GM20000 (cell line): ENCODE results near the gene MED13.

Experiments
- DNase-seq: peaks from one replicate; pipeline ENCODE4 v3.0.0; 2012; ENCODE audit warnings: low spot score
- CTCF ChIP-seq: IDR thresholded peaks from 2 replicates; pipeline ENCODE4 v1.5.1; 2012; ENCODE audit warnings: mild to moderate bottlenecking, control low read depth; ENCODE audit errors: extremely low read depth, missing control alignments

The MED13 gene

GRCh38 chr17:62052765-62053338 lies 12.2 kb downstream of the MED13 start:
- no peak for DNase-seq

GRCh38 chr17:62051053-62051452 lies 14.0 kb downstream of the MED13 start:
- no peak for TF ChIP-seq CTCF
- no peak for DNase-seq

More at GRCh38 chr17:62052765-62053338, 12.2 kb downstream of the MED13 start:
- no peak for TF ChIP-seq CTCF

GRCh38 chr17:62049299-62049698 lies 15.8 kb downstream of the MED13 start:
- TF ChIP-seq CTCF, result no peak
- DNase-seq, result no peak

GRCh38 chr17:62048262-62048661 lies 16.8 kb downstream of the MED13 start:
- DNase-seq, result no peak
- TF ChIP-seq CTCF, result no peak

GRCh38 chr17:62045517-62045916 lies 19.6 kb downstream of the MED13 start:
- no peak for DNase-seq
- no peak for TF ChIP-seq CTCF

- TF ChIP-seq CTCF, result no peak
These were observed 20.0 kb downstream of the MED13 start for GRCh38 chr17:62045109-62045508.

GRCh38 chr17:62043602-62044001 lies 21.5 kb downstream of the MED13 start:
- no peak for TF ChIP-seq CTCF
- DNase-seq, result no peak

More at GRCh38 chr17:62045109-62045508, 20.0 kb downstream of the MED13 start:
- no peak for DNase-seq
